SK-N-SH treated with all-trans-retinoic acid at 6 μM for 48 hours (cell line): ENCODE results near the gene FAM186B.

ENCODE experiments used
- ZFP30 ChIP-seq: fragments of 450-650 bp; formaldehyde crosslinking; IDR thresholded peaks from 2 replicates; pipeline ENCODE4 v1.5.0; 2022; ENCODE audit warnings: mild to moderate bottlenecking, moderate library complexity
- TF ChIP-seq, protein P1 (sequence below): fragments of 250-450 bp; sonication (Bioruptor Pico); IDR thresholded peaks from 2 replicates; pipeline ENCODE4 v1.8.0; 2020; ENCODE audit warnings: mild to moderate bottlenecking, moderate library complexity, borderline replicate concordance

DNA sequence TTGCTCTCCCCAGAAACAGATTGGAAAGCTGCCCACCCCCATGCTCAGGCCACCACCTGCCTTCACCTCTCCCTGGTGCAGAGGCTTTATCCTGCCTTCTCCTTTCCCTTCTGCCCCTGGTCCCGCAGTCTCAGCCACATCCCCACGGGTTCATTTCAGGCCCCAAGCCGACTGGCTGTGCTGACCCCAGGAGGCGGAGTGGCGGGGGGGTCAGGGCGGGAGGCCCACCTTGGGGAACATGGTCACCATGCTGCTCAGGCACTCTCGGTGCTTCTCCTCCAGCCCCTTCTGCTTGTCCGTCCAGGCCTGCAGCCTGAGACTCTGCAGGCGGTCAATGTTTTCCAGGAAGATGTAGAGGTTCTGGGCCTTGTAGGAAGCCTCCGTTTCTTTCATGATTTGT, 6.9 kb downstream of the FAM186B start:
- TF ChIP-seq, protein P1, sequence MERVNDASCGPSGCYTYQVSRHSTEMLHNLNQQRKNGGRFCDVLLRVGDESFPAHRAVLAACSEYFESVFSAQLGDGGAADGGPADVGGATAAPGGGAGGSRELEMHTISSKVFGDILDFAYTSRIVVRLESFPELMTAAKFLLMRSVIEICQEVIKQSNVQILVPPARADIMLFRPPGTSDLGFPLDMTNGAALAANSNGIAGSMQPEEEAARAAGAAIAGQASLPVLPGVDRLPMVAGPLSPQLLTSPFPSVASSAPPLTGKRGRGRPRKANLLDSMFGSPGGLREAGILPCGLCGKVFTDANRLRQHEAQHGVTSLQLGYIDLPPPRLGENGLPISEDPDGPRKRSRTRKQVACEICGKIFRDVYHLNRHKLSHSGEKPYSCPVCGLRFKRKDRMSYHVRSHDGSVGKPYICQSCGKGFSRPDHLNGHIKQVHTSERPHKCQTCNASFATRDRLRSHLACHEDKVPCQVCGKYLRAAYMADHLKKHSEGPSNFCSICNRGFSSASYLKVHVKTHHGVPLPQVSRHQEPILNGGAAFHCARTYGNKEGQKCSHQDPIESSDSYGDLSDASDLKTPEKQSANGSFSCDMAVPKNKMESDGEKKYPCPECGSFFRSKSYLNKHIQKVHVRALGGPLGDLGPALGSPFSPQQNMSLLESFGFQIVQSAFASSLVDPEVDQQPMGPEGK: no peak
- TF ChIP-seq ZFP30: no peak
